OCI-LY1 (cell line): ENCODE results near the gene CLDN3.
"Not testable (repeated sequence)": the region's sequence is repeated elsewhere in the genome, so short reads cannot be mapped to it uniquely, and the experiment has no call there.

Experiments
- H2AFZ ChIP-seq: fragments of 200-600 bp; sonication (generic), shearing (Covaris generic); 2 replicates; pipeline ENCODE4 v1.6.0; 2014; ENCODE audit warnings: antibody characterized with exemption, mild to moderate bottlenecking, low read length
- H3F3A ChIP-seq: fragments of 200-600 bp; sonication (generic), shearing (Covaris generic); 2 replicates; pipeline ENCODE4 v1.6.0; 2014; ENCODE audit warnings: mild to moderate bottlenecking, antibody characterized with exemption, low read length, moderate library complexity; ENCODE audit not compliant: insufficient read depth
- H3K27ac ChIP-seq: fragments of 200-600 bp; sonication (generic); 2 replicates; pipeline ENCODE4 v1.5.1; 2014; ENCODE audit warnings: low read length, mixed run types, mild to moderate bottlenecking, low read depth; ENCODE audit not compliant: poor library complexity, severe bottlenecking
- H3K27me3 ChIP-seq: fragments of 200-600 bp; sonication (generic); 2 replicates; pipeline ENCODE4 v1.6.0; 2014; ENCODE audit warnings: antibody characterized with exemption, mild to moderate bottlenecking, low read length, moderate library complexity; ENCODE audit not compliant: insufficient read depth
- H3K36me3 ChIP-seq: fragments of 200-600 bp; sonication (generic); 2 replicates; pipeline ENCODE4 v1.6.1; 2014; ENCODE audit warnings: mild to moderate bottlenecking, antibody characterized with exemption, low read length, moderate library complexity, mixed read lengths; ENCODE audit not compliant: insufficient read depth
- H3K4me1 ChIP-seq: fragments of 200-600 bp; sonication (generic); 2 replicates; pipeline ENCODE4 v1.5.1; 2014; ENCODE audit warnings: mild to moderate bottlenecking, low read length, moderate library complexity; ENCODE audit not compliant: insufficient read depth, severe bottlenecking
- H3K4me2 ChIP-seq: fragments of 200-600 bp; sonication (generic), shearing (Covaris generic); 2 replicates; pipeline ENCODE4 v1.6.1; 2014; ENCODE audit warnings: low read length
- H3K4me3 ChIP-seq: fragments of 200-600 bp; sonication (generic); 2 replicates; pipeline ENCODE4 v1.5.1; 2014; ENCODE audit warnings: low read length, low read depth, mild to moderate bottlenecking, mixed read lengths; ENCODE audit not compliant: poor library complexity, severe bottlenecking
- H3K79me2 ChIP-seq: fragments of 200-600 bp; shearing (Covaris generic); 2 replicates; pipeline ENCODE4 v1.6.1; 2016; ENCODE audit warnings: mixed run types, low read length, mixed read lengths; ENCODE audit not compliant: insufficient read depth
- H3K9ac ChIP-seq: fragments of 200-600 bp; sonication (generic), shearing (Covaris generic); 2 replicates; pipeline ENCODE4 v1.6.1; 2014; ENCODE audit warnings: mild to moderate bottlenecking, low read length, mixed read lengths
- H3K9me2 ChIP-seq: fragments of 200-600 bp; sonication (generic), shearing (Covaris generic); 2 replicates; pipeline ENCODE4 v1.6.1; 2014; ENCODE audit warnings: low read depth, mild to moderate bottlenecking, low read length, mixed read lengths
- H3K9me3 ChIP-seq: fragments of 200-600 bp; shearing (Covaris generic); 2 replicates; pipeline ENCODE4 v1.6.1; 2014; ENCODE audit warnings: low read length, mixed read lengths
- H4K20me1 ChIP-seq: fragments of 200-600 bp; sonication (generic), shearing (Covaris generic); 2 replicates; pipeline ENCODE4 v1.6.0; 2016; ENCODE audit warnings: mild to moderate bottlenecking, low read length; ENCODE audit not compliant: insufficient read depth
- EZH2 ChIP-seq: fragments of 200-600 bp; sonication (generic), shearing (Covaris generic); IDR thresholded peaks from 2 replicates; pipeline ENCODE4 v1.8.0; 2017; ENCODE audit warnings: borderline replicate concordance, mixed run types, mild to moderate bottlenecking, antibody characterized with exemption, low read length, moderate library complexity, mixed read lengths
- TF ChIP-seq, protein P1 (sequence below): fragments of 200-600 bp; sonication (generic), shearing (Covaris generic); IDR thresholded peaks from 2 replicates; pipeline ENCODE4 v1.5.1; 2017; ENCODE audit warnings: mild to moderate bottlenecking, antibody characterized with exemption, low read length, moderate library complexity, mixed read lengths

CLDN3 gene

DNA sequence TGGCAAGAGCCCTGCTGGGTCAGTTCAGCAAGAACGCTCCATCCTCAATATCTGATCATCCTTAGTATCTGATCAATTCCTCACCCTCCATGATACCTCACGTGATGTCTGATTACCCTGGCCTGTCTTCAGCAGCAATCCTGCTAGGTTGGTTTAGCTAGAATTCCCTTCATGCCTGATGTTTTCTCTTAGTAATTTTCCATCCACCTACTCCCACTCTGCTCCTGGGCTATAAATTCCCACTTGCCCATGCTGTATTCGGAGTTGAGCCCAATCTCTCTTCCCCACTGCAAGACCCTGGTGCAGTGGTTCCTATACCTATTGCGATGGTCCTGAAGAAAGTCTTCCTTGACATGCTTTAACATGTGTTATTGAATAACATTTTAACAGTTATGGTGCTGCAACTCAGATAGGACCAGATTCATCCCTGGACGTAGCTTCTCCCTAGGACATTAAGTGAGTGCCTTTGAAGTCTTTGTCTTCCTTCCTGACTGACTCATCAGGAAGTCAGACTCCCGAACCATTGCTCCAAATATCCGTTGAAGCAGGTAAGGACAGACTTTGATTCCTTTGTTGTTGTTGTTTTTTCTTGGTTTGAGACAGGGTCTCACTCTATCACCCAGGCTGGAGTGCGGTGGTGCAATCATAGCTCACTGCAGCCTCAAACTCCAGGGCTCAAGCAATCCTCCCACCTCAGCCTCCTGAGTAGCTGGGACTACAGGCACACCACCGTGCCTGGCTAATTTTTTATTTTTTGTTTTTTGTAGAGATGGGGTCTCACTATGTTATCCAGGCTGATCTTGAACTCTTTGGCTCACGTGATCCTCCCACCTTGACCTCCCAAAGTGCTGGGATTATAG lies 29.4 kb upstream of the CLDN3 start:
- H3F3A ChIP-seq = no peaks in the 10 kb centered on the region
- no peak overlapping the region for H3K4me2 ChIP-seq
- 0 out of 2 replicates have a peak, but pooled peaks cover 11% of the 10 kb centered on the region for H3K27me3 ChIP-seq
- no peak overlapping the region for H3K27ac ChIP-seq
- H3K4me3 ChIP-seq = no peak overlapping the region
- no peak overlapping the region for H2AFZ ChIP-seq
- no peaks in the 10 kb centered on the region for H4K20me1 ChIP-seq
- TF ChIP-seq, protein P1, sequence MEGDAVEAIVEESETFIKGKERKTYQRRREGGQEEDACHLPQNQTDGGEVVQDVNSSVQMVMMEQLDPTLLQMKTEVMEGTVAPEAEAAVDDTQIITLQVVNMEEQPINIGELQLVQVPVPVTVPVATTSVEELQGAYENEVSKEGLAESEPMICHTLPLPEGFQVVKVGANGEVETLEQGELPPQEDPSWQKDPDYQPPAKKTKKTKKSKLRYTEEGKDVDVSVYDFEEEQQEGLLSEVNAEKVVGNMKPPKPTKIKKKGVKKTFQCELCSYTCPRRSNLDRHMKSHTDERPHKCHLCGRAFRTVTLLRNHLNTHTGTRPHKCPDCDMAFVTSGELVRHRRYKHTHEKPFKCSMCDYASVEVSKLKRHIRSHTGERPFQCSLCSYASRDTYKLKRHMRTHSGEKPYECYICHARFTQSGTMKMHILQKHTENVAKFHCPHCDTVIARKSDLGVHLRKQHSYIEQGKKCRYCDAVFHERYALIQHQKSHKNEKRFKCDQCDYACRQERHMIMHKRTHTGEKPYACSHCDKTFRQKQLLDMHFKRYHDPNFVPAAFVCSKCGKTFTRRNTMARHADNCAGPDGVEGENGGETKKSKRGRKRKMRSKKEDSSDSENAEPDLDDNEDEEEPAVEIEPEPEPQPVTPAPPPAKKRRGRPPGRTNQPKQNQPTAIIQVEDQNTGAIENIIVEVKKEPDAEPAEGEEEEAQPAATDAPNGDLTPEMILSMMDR = no peak
- TF ChIP-seq EZH2 = no peak
- H3K9me2 ChIP-seq = no peaks in the 10 kb centered on the region
- H3K79me2 ChIP-seq = no peaks in the 10 kb centered on the region
- H3K4me1 ChIP-seq = no peaks in the 10 kb centered on the region
- H3K36me3 ChIP-seq = no peaks in the 10 kb centered on the region
- H3K9ac ChIP-seq = no peak overlapping the region
- H3K9me3 ChIP-seq = no peaks in the 10 kb centered on the region

DNA sequence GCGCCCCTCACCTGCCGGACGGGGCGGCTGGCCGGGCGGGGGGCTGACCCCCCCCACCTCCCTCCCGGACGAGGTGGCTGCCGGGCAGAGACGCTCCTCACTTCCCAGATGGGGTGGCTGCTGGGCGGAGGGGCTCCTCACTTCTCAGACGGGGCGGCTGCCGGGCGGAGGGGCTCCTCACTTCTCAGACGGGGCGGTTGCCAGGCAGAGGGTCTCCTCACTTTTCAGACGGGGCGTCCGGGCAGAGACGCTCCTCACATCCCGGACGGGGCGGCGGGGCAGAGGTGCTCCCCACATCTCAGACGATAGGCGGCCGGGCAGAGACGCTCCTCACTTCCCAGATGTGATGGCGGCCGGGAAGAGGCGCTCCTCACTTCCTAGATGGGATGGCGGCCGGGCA lies 27.1 kb upstream of the CLDN3 start:
- not testable (repeated sequence) for H3K4me1 ChIP-seq, H4K20me1 ChIP-seq, H3K79me2 ChIP-seq, H3K36me3 ChIP-seq, H3K9ac ChIP-seq, H3K4me2 ChIP-seq, H2AFZ ChIP-seq, H3K9me2 ChIP-seq, H3F3A ChIP-seq, H3K27ac ChIP-seq, H3K4me3 ChIP-seq, H3K9me3 ChIP-seq
- H3K27me3 ChIP-seq = peaks cover 11% of the 10 kb centered on the region; the same call in 1 of the 2 replicates

DNA sequence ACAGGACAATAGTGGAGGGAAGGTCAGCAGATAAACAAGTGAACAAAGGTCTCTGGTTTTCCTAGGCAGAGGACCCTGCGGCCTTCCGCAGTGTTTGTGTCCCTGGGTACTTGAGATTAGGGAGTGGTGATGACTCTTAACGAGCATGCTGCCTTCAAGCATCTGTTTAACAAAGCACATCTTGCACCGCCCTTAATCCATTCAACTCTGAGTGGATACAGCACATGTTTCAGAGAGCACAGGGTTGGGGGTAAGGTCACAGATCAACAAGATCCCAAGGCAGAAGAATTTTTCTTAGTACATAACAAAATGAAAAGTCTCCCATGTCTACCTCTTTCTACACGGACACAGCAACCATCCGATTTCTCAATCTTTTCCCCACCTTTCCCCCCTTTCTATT lies 26.6 kb upstream of the CLDN3 start:
- H3K4me2 ChIP-seq, H3K9ac ChIP-seq, H3K36me3 ChIP-seq, H3K27ac ChIP-seq, H4K20me1 ChIP-seq, H3F3A ChIP-seq, H2AFZ ChIP-seq, H3K9me2 ChIP-seq, H3K4me1 ChIP-seq, H3K4me3 ChIP-seq, H3K9me3 ChIP-seq, H3K79me2 ChIP-seq: not testable (repeated sequence)
- H3K27me3 ChIP-seq = peaks cover 11% of the 10 kb centered on the region; the same call in 1 of the 2 replicates

DNA sequence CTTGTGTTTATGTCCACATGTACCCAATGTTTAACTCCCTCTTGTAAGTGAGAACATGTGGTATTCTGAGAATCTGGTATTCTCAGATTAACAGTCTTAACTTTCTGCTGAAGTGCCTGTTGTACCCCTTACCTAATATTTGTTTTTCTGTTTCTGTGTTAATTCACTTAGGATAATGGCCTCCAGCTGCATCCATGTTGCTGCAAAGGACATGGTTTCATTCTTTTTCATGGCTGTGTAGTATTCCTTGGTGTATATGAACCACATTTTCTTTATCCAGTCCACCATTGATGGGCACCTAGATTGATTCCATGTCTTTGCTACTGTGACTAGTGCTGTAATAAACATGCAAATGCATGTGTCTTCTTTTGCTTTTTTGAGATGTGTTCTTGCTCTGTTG lies 25.1 kb upstream of the CLDN3 start:
- H3K9me3 ChIP-seq, H3K4me2 ChIP-seq, H3K9me2 ChIP-seq, H3K9ac ChIP-seq, H3K4me1 ChIP-seq, H3K4me3 ChIP-seq, H3K36me3 ChIP-seq, H4K20me1 ChIP-seq, H3K27ac ChIP-seq, H3K79me2 ChIP-seq, H3K27me3 ChIP-seq, H2AFZ ChIP-seq, H3F3A ChIP-seq: not testable (repeated sequence)

DNA sequence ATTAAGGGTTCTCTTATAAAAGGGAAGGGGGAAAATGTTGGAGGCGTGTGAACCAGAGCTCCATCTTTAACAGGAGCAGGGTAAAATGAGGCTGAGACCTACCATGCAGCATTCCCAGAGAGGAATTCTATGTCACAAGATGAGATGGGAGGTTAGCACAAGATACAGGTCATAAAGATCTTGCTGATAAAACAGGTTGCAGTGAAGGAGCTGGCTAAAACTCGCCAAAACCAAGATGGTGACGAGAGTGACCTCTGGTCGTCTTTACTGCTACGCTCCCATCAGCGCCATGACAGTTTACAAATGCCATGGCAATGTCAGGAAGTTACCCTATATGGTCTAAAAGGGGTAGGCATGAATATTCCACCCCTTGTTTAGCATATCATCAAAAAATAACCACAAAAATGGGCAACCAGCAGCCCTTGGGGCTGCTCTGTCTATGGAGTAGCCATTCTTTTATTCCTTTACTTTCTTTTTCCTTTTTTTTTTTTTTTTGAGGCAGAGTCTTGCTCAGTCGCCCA lies 21.2 kb upstream of the CLDN3 start:
- not testable (repeated sequence) for H3K9me3 ChIP-seq, H3K4me1 ChIP-seq, H2AFZ ChIP-seq, H3K27me3 ChIP-seq, H3K4me3 ChIP-seq, H3F3A ChIP-seq, H3K4me2 ChIP-seq, H3K79me2 ChIP-seq, H3K27ac ChIP-seq, H3K9me2 ChIP-seq, H4K20me1 ChIP-seq, H3K9ac ChIP-seq, H3K36me3 ChIP-seq
